HEK293 (cell line): ENCODE data around the gene HOXA6.

Source experiments
- AEBP2 ChIP-seq: fragments of 450-650 bp; formaldehyde crosslinking; IDR thresholded peaks from 2 replicates; pipeline ENCODE4 v1.5.1; 2016; ENCODE audit warnings: missing biosample characterization, missing genetic modification characterization, borderline replicate concordance
- BCL6B ChIP-seq: fragments of 450-650 bp; formaldehyde crosslinking; IDR thresholded peaks from 2 replicates; pipeline ENCODE4 v1.5.1; 2017; ENCODE audit warnings: missing biosample characterization, missing genetic modification characterization
- GLIS2 ChIP-seq: fragments of 450-650 bp; formaldehyde crosslinking; IDR thresholded peaks from 2 replicates; pipeline ENCODE4 v1.5.1; 2016; ENCODE audit warnings: missing biosample characterization, missing genetic modification characterization
- KLF16 ChIP-seq: fragments of 450-650 bp; formaldehyde crosslinking; IDR thresholded peaks from 2 replicates; pipeline ENCODE4 v1.5.1; 2017; ENCODE audit warnings: missing biosample characterization, missing genetic modification characterization
- PRDM1 ChIP-seq: fragments of 450-650 bp; formaldehyde crosslinking; IDR thresholded peaks from 2 replicates; pipeline ENCODE4; 2016; ENCODE audit warnings: missing biosample characterization, missing genetic modification characterization
- PRDM6 ChIP-seq: fragments of 450-650 bp; formaldehyde crosslinking; IDR thresholded peaks from 2 replicates; pipeline ENCODE4 v1.5.1; 2017; ENCODE audit warnings: missing biosample characterization, missing genetic modification characterization
- REST ChIP-seq: fragments of 450-650 bp; formaldehyde crosslinking; IDR thresholded peaks from 2 replicates; pipeline ENCODE4 v1.5.1; 2016; ENCODE audit warnings: missing biosample characterization, missing genetic modification characterization
- SCRT1 ChIP-seq: fragments of 450-650 bp; formaldehyde crosslinking; IDR thresholded peaks from 2 replicates; pipeline ENCODE4 v1.5.1; 2016; ENCODE audit warnings: missing biosample characterization, missing genetic modification characterization, borderline replicate concordance
- SP7 ChIP-seq: fragments of 450-650 bp; formaldehyde crosslinking; IDR thresholded peaks from 2 replicates; pipeline ENCODE4 v1.5.1; 2016; ENCODE audit warnings: missing biosample characterization, missing genetic modification characterization
- ZBTB1 ChIP-seq: fragments of 450-650 bp; formaldehyde crosslinking; IDR thresholded peaks from 2 replicates; pipeline ENCODE4 v1.5.1; 2016; ENCODE audit warnings: missing biosample characterization, missing genetic modification characterization
- ZBTB10 ChIP-seq: fragments of 450-650 bp; formaldehyde crosslinking; IDR thresholded peaks from 2 replicates; pipeline ENCODE4 v1.5.1; 2016; ENCODE audit warnings: missing biosample characterization, missing genetic modification characterization
- ZBTB7A ChIP-seq: fragments of 450-650 bp; formaldehyde crosslinking; IDR thresholded peaks from 2 replicates; pipeline ENCODE4 v1.5.1; 2016; ENCODE audit warnings: low read depth, missing biosample characterization, missing genetic modification characterization
- ZBTB8A ChIP-seq: fragments of 450-650 bp; formaldehyde crosslinking; IDR thresholded peaks from 2 replicates; pipeline ENCODE4 v1.5.1; 2016; ENCODE audit warnings: missing biosample characterization, missing genetic modification characterization
- ZFP41 ChIP-seq: fragments of 450-650 bp; formaldehyde crosslinking; IDR thresholded peaks from 2 replicates; pipeline ENCODE4 v1.5.1; 2016; ENCODE audit warnings: missing biosample characterization, missing genetic modification characterization, borderline replicate concordance
- ZNF223 ChIP-seq: fragments of 450-650 bp; formaldehyde crosslinking; IDR thresholded peaks from 2 replicates; pipeline ENCODE4 v1.5.1; 2016; ENCODE audit warnings: missing biosample characterization, missing genetic modification characterization
- ZNF26 ChIP-seq: fragments of 450-650 bp; formaldehyde crosslinking; IDR thresholded peaks from 2 replicates; pipeline ENCODE4 v1.5.1; 2016; ENCODE audit warnings: missing biosample characterization, missing genetic modification characterization
- ZNF311 ChIP-seq: fragments of 450-650 bp; formaldehyde crosslinking; IDR thresholded peaks from 2 replicates; pipeline ENCODE4 v1.5.1; 2017; ENCODE audit warnings: missing biosample characterization, missing genetic modification characterization, borderline replicate concordance
- ZNF354C ChIP-seq: fragments of 450-650 bp; formaldehyde crosslinking; IDR thresholded peaks from 2 replicates; pipeline ENCODE4 v1.5.1; 2016; ENCODE audit warnings: missing biosample characterization, missing genetic modification characterization, low read depth, borderline replicate concordance
- ZNF391 ChIP-seq: fragments of 450-650 bp; formaldehyde crosslinking; IDR thresholded peaks from 2 replicates; pipeline ENCODE4 v1.5.1; 2016; ENCODE audit warnings: low read depth, missing biosample characterization, missing genetic modification characterization, borderline replicate concordance
- ZNF610 ChIP-seq: fragments of 450-650 bp; formaldehyde crosslinking; IDR thresholded peaks from 2 replicates; pipeline ENCODE4 v1.5.1; 2016; ENCODE audit warnings: missing biosample characterization, missing genetic modification characterization, borderline replicate concordance
- ZNF768 ChIP-seq: fragments of 450-650 bp; formaldehyde crosslinking; IDR thresholded peaks from 2 replicates; pipeline ENCODE4 v1.5.1; 2018; ENCODE audit warnings: missing biosample characterization, mild to moderate bottlenecking, missing genetic modification characterization
- ZNF776 ChIP-seq: fragments of 450-650 bp; formaldehyde crosslinking; IDR thresholded peaks from 2 replicates; pipeline ENCODE4 v1.5.0; 2017; ENCODE audit warnings: missing biosample characterization, missing genetic modification characterization, borderline replicate concordance
- ZNF792 ChIP-seq: fragments of 450-650 bp; formaldehyde crosslinking; IDR thresholded peaks from 2 replicates; pipeline ENCODE4 v1.5.1; 2016; ENCODE audit warnings: missing biosample characterization, missing genetic modification characterization
- ZNF830 ChIP-seq: fragments of 450-650 bp; IDR thresholded peaks from 2 replicates; pipeline ENCODE4 v1.5.0; 2018; ENCODE audit warnings: missing biosample characterization, missing genetic modification characterization, low read depth, mild to moderate bottlenecking, moderate library complexity
- ZSCAN4 ChIP-seq: fragments of 450-650 bp; formaldehyde crosslinking; IDR thresholded peaks from 2 replicates; pipeline ENCODE4 v1.5.1; 2017; ENCODE audit warnings: missing biosample characterization, missing genetic modification characterization

HOXA6 gene

GRCh38 chr7:27140126-27140857, 7.3 kb downstream of the HOXA6 start (continued):
- TF ChIP-seq ZBTB10 (tag by site-specific recombination) (no peak), ZFP41 (tag by site-specific recombination) (no peak), ZNF776 (tag by site-specific recombination) (no peak), PRDM6 (peak; percentile 99), ZBTB7A (tag by site-specific recombination) (no peak), ZNF26 (tag by site-specific recombination) (no peak), ZNF223 (no peak), ZSCAN4 (tag by site-specific recombination) (0 out of 2 replicates have a peak, but pooled peaks have one; percentile 13), ZNF792 (tag by site-specific recombination) (peak; percentile 44; the same call in 1 of the 2 replicates), ZBTB8A (tag by site-specific recombination) (peak; percentile 28; the same call in 1 of the 2 replicates), AEBP2 (tag by site-specific recombination) (no peak), BCL6B (tag by site-specific recombination) (no peak), ZNF391 (no peak), ZNF354C (tag by site-specific recombination) (no peak), REST (tag by site-specific recombination) (no peak), ZNF768 (tag by site-specific recombination) (no peak), ZNF830 (tag by site-specific recombination) (no peak), SP7 (peak; percentile 96), GLIS2 (tag by site-specific recombination) (no peak), ZNF311 (tag by site-specific recombination) (no peak), PRDM1 (no peak), SCRT1 (no peak), ZBTB1 (tag by site-specific recombination) (no peak), ZNF610 (tag by site-specific recombination) (0 out of 2 replicates have a peak, but pooled peaks have one; percentile 24), KLF16 (tag by site-specific recombination) (no peak)
